UCSD-AML1 (cell line): Measurements from ENCODE around the gene F8A1.
"Not testable (repeated sequence)": the region's sequence is repeated elsewhere in the genome, so short reads cannot be mapped to it uniquely, and the experiment has no call there.

Experiments used
- DNase-seq: peaks from one replicate; lab custom pipeline; 2025; ENCODE audit not compliant: unreplicated experiment; lab: John Stamatoyannopoulos, UW

F8A1 gene

DNA sequence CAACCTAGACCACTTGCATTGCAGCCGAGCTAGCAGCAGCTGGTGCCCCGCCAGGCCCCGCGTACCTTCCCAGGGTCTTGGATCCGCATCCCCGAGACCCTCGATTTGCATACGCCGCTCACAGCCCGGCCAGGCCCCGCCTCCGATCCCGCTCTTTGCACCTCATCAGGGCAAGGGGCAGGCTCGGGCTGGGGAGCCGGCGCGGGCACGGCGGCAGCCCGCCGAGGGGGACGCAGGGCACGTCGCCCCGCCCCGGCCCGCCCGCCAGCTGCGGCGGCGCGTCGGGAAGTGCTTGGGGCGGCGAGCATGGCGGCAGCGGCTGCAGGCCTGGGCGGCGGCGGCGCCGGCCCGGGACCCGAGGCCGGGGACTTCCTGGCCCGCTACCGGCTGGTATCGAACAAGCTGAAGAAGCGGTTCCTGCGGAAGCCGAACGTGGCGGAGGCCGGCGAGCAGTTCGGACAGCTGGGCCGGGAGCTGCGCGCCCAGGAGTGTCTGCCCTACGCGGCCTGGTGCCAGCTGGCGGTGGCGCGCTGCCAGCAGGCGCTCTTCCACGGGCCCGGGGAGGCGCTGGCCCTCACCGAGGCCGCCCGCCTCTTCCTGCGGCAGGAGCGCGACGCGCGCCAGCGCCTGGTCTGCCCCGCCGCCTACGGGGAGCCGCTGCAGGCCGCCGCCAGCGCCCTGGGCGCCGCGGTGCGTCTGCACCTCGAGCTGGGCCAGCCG lies at the start of gene F8A1:
Gene F8A1 (plus strand): TSS at position 287 of the 720 bp plus-strand sequence. CDS start 20 bp downstream, at position 307.
- not testable (repeated sequence) for DNase-seq

DNA sequence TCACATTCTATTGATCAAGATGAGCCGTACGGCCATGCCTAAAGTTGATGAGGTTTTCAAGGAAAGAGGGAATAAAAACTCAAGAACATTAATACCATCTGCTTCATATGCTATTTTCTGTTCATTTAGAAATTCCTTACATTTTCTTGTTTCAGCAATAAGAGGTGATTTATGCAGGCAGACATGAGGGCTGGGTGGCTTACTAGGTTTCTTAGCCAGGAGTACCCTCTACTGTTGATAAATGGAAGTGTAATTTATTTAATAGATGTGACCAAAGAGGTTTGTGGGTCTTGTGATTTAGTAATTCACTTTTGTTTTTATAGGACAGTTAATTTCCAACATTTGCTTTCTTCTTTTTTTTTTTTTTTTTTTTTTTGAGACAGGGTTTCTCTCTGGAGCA lies 45.3 kb upstream of the F8A1 start:
- DNase-seq: no peak

DNA sequence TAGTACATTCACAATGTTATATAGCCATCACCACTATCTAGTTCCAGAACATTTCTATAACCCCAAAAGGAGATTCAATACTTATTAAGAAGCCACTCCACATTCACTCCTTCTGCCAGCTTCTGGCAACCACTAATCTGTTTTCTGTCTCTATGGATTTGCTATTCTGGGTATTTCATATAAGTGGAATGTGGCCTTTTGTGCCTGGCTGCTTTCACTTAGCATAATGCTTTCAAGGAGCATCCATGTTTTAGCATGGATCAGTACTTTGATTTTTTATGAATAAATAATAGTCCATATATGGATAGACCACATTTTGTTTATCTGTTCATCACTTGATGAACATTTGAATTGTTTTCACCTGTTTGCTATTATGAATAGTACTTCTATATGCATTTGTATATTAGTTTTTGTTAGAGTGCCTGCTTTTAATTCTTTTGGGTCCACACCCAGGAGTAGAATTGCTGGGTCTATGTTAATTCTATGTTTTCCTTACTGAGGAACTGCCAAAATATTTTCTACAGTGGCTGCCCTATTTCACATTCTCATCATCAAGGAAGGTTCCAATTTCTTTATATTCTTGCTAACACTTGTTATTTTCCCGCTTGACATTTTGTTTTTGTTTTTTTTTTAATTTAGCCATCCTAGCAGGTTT lies 35.1 kb upstream of the F8A1 start:
- DNase-seq: no peak

GRCh38 chrX:154855256-154855655 lies 30.9 kb upstream of the F8A1 start:
- no peak for DNase-seq

- not testable (repeated sequence) for DNase-seq
Measured at GRCh38 chrX:154868522-154868921, 17.6 kb upstream of the F8A1 start.

GRCh38 chrX:154873329-154873728 lies 12.8 kb upstream of the F8A1 start:
- no peak for DNase-seq

DNA sequence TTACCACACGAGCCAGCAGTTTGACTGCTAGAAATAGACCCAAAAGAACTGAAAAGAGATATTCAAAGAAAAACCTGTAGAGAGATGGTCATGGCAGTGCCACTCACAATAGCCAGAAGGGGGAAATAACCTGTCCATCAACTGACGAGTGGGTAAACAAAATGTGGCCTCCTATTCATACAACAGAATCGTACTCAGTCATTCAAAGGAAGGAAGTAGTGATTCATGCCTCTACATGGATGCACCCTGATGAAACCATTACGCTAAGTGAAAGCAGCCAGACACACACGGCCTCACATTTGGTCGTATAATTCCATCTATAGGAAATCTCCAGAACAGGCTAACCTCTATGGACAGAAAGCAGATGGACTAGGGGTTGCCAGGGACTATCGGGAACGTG lies 2.1 kb upstream of the F8A1 start:
- DNase-seq: not testable (repeated sequence)

- not testable (repeated sequence) for DNase-seq
Measured at GRCh38 chrX:154885057-154885456, 1.1 kb upstream of the F8A1 start.

DNA sequence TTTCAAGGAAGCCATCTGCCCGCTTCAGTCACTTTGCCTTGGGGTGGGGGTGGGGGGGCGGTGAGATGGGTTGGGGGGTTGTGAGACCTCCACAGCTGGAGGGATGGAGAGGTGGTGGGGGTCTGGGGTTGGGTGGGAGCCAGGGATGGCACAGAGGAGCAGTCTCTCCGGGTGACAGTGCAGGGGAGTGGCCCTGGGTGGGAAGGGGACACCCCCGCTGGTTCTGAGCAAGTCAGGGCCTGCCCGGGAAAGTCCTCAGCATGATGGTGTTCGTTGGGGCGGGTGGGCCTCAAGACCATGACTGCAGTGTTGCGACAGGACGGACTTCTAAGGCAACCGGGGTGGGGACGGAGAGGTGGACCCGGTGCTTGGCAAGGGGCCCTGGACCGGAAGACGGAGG lies 606 bp upstream of the F8A1 start:
- not testable (repeated sequence) for DNase-seq

DNA sequence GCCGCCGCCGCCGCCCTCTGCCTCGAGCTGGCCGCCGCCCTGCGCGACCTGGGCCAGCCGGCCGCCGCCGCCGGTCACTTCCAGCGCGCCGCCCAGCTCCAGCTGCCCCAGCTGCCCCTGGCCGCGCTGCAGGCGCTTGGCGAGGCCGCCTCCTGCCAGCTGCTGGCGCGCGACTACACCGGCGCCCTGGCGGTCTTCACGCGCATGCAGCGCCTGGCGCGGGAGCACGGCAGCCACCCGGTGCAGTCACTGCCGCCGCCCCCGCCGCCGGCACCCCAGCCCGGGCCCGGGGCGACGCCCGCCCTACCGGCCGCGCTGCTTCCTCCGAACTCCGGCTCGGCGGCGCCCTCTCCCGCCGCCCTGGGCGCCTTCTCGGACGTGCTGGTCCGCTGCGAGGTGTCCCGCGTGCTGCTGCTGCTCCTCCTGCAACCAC lies 650 bp downstream of the F8A1 start:
- DNase-seq: not testable (repeated sequence)

DNA sequence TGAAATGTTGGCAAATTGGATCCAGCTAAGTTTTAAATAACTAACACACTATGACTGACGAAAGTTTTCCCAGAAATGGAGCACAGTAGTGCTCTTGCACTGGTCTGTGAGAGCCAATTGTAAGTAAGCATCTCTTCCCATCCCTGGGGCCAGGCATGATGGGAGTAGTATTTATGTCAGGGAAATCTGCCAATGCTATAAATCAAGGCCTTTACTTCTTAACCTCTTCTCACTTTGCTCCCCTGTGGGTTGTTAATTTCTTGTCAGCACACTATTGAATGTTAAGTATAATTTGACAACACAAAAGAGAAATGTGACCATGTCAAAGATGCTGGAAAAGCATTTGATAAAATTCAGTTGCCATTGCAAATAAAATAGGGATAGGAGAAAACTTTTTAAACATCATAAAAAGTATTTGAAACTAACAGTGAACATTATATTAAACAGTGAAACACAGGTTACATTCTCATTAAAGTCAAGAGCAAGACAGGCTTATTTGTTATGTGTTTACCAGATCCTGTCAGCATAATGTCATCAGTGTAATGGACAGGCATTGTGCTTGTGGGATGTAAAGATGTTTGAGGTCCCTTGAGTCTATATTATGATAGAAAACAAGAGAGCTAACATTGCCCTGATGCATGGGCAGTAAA lies 5.0 kb downstream of the F8A1 start:
- no peak for DNase-seq

GRCh38 chrX:154892296-154892695 lies 6.1 kb downstream of the F8A1 start:
- no peak for DNase-seq

- no peak for DNase-seq
Measured at GRCh38 chrX:154900323-154900722, 14.2 kb downstream of the F8A1 start.

DNA sequence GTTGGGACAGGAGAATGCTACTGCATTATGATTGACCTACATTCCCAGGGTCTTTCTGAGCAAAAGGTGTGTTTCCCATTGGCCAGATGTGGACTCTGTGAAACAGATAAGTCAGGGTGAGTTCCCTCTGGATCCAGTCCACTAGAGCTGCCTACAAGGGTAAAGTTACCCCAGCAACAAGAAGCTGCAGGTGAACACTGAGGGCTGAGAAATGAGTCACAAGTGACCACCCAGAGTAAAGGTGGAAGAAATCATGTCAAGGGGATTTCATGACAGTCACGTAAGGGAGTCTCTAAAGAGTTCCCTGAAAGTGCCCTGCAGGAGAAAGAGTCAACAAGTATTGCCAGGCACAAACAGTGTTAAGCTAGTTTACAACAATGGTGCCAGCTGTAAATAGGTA lies 16.3 kb downstream of the F8A1 start:
- no peak for DNase-seq

DNA sequence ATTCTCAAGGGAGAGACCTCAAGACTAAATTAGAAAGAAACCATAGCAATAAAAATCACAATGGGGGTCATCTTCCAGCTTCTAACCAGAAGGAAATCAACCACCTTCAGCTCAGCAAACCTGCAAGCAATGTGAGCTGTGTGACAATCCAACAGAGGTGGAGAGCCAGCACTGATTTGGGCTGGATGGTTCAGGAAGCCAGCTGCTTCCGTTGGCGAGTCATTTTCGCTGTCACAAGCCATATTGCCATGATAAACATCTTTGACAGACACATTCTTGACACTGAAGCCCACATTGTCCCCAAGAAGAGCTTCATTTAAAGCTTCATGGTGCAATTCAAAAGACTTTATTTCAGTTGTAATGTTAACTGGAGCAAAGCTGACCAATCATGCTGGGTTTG lies 22.7 kb downstream of the F8A1 start:
- no peak for DNase-seq

- DNase-seq: not testable (repeated sequence)
Measured at GRCh38 chrX:154910048-154910447, 23.9 kb downstream of the F8A1 start.

DNA sequence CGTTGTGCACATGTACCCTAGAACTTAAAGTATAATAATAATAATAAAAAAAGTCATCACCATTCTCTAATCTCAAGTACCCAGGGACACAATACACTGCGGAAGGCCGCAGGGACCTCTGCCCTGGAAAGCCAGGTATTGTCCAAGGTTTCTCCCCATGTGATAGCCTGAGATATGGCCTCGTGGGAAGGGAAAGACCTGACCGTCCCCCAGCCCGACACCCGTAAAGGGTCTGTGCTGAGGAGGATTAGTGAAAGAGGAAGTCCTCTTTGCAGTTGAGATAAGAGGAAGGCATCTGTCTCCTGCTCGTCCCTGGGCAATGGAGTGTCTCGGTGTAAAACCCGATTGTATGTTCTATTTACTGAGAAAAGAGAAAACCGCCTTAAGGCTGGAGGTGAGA lies 24.4 kb downstream of the F8A1 start:
- not testable (repeated sequence) for DNase-seq

DNA sequence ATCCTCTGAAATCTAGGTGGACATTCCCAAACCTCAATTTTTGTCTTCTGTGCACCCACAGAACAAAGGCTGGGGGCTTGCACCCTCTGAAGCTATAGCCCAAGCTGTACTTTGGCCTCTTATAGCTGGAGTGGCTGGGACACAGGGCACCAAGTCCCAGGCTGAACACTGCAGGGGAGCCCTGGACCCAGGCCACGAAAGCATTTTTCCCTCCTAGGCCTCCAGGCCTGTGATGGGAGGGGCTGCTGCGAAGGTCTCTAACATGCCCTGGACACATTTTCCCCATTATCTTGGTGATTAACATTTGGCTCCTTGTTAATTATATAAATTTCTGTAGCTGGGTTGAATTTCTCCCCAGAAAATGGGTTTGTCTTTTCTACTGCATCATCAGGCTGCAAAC lies 27.9 kb downstream of the F8A1 start:
- no peak for DNase-seq

- peak; percentile 38 for DNase-seq
Measured at GRCh38 chrX:154918060-154918483, 31.9 kb downstream of the F8A1 start.

- not testable (repeated sequence) for DNase-seq
Measured at GRCh38 chrX:154924771-154925170, 38.6 kb downstream of the F8A1 start.
